Upper lobe of right lung (tissue), 1 donor: ENCODE results near the gene RGS12. TPM values are rescaled to one million over a fixed set of nuclear protein-coding genes. Genes with fewer than 3 reads are reported as not detected.

ENCODE experiments used
- ATAC-seq: fragments of 200-7000 bp; cut with Tn5 transposase; one replicate; pipeline ENCODE4 v1.9.1; 2020; ENCODE audit warnings: mild to moderate bottlenecking, moderate library complexity
- DNase-seq: peaks from one replicate; pipeline ENCODE4 v3.0.0-alpha.2; 2020
- H3K27ac ChIP-seq: fragments of 200-600 bp; one replicate; pipeline ENCODE4 v1.8.0; 2022
- H3K27me3 ChIP-seq: fragments of 200-600 bp; one replicate; pipeline ENCODE4 v1.8.0; 2022; ENCODE audit warnings: mild to moderate bottlenecking
- H3K36me3 ChIP-seq: fragments of 200-600 bp; one replicate; pipeline ENCODE4 v1.8.0; 2022
- H3K4me1 ChIP-seq: fragments of 200-600 bp; one replicate; pipeline ENCODE4 v1.8.0; 2022
- H3K4me3 ChIP-seq: fragments of 200-600 bp; one replicate; pipeline ENCODE4 v1.8.0; 2022; ENCODE audit warnings: mild to moderate bottlenecking
- H3K9me3 ChIP-seq: fragments of 200-600 bp; one replicate; pipeline ENCODE4 v1.8.0; 2022
- intact Hi-C: fragments of 100-400 bp; cut with DNase I; formaldehyde crosslinking; loops from one replicate; pipeline ENCODE4 v1.11.0; 2022
- total RNA-seq: library from RNA; stranded (reverse); fragmentation: NEBNext Ultra II Directional; extraction: Animal tissue kit (Norgen Biotek cat#: 25700); gene quantifications from one replicate; pipeline ENCODE4 v1.2.1, GENCODE V29; 2021
- TF ChIP-seq, protein P1 (sequence below): fragments of 200-600 bp; IDR thresholded peaks from one replicate; pipeline ENCODE4 v1.8.0; 2022; ENCODE audit warnings: antibody characterized with exemption
- donor health status: DM: no; HTN: yes; CAD: no; lungs with severe emphysema.

Gene RGS12
- total RNA-seq, 1 donor from 2014 or later, result 58.2 TPM

DNA sequence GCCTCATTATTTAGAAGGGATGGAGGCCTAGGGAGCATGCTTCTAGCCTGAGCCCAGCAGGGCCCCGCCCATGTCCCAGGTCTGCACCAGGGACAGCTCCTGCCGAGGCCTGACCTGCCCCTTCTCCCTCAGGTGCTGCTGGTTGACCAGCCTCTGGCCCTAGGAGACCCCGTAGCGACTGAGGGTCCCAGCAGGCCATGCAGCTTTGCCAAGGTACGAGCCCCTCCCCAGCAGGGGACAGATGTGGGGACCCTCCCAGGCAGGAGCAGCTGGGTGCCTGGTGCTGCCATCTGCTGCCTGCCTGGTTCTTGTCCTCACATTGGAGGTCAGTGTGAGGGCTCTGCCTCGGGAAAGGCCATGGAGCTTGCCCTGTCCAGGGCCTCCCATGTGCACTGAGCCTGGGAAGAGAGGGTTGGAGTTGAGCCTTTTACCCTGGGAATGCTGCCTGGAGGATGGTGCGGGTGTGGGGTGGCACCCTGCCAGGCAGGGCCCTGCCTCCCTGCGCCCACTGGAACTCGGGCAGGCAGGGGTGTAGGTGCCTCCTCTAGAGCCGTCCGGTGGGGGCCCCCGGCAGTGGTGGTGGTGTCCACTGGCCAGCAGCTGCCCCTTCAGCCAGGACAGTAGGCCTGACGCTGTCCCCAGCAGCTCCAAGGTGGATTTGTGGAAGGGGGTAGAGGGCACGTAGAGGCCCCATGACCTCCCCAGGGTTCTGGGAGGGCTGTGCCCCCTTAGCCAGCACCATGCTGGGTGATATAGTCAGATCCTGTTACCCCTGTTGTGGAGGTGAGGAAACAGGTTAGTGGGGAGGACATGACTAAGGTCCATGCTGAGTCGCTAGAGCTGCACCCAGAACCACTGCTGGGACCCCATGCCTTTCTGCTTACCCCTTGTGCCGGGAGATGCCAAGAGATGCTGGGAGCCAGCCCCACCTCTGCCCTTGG is 46.1 kb upstream of the RGS12 start:
- Histone ChIP-seq H3K27me3 (no peaks in the 10 kb centered on the region), H3K4me3 (no peak overlapping the region), H3K9me3 (no peaks in the 10 kb centered on the region), H3K27ac (no peak overlapping the region), H3K4me1 (no peaks in the 10 kb centered on the region), H3K36me3 (peaks cover 11% of the 10 kb centered on the region)
- no peak for DNase-seq
- no peak for ATAC-seq
- TF ChIP-seq, protein P1, sequence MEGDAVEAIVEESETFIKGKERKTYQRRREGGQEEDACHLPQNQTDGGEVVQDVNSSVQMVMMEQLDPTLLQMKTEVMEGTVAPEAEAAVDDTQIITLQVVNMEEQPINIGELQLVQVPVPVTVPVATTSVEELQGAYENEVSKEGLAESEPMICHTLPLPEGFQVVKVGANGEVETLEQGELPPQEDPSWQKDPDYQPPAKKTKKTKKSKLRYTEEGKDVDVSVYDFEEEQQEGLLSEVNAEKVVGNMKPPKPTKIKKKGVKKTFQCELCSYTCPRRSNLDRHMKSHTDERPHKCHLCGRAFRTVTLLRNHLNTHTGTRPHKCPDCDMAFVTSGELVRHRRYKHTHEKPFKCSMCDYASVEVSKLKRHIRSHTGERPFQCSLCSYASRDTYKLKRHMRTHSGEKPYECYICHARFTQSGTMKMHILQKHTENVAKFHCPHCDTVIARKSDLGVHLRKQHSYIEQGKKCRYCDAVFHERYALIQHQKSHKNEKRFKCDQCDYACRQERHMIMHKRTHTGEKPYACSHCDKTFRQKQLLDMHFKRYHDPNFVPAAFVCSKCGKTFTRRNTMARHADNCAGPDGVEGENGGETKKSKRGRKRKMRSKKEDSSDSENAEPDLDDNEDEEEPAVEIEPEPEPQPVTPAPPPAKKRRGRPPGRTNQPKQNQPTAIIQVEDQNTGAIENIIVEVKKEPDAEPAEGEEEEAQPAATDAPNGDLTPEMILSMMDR, result no peak
- intact Hi-C loops, result no loop called here

DNA sequence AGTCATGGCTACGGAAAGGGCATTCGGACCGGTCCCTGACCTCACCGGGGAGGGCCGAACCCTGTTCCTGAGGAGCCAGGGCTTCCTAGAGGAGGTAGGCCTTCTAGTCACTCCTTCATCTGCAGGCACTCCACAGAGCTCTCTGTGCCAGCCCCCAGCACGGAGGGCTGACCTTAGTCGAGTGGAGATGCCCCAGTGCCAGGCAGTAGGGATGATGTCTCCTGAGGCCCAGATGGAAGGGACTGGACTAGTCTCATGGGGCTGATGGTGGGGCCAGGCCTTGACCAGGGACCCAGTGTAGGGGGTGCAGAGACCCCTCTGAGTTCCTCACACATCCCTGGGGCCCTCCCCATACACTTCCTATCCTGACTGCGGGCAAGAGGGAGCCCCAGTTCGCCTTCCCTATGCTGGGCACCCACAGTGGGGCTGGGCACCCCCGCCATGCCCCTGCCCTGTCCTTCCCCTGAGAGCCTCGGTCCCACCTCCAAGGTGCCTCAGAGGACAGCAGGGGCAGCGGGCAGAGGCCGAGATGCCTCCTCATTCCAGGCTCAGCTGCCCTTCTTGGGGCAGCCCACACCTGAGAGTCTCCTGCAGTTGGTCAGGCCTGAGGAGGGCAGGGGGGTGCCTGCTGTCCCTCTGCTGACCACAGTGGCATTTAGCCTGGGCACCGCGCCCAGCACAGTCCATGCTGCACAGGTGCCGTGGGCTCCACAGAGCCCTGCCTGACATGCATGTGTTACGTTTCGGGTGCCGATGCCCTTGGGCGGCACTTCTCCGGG is 45.2 kb upstream of the RGS12 start:
- Histone ChIP-seq H3K27ac (no peak overlapping the region), H3K4me3 (no peak overlapping the region), H3K9me3 (no peaks in the 10 kb centered on the region), H3K27me3 (no peaks in the 10 kb centered on the region), H3K36me3 (peaks cover 10% of the 10 kb centered on the region), H3K4me1 (no peaks in the 10 kb centered on the region)
- ATAC-seq (no peak), DNase-seq (no peak)
- intact Hi-C loops, result no loop called here
- TF ChIP-seq, protein P1, result no peak

DNA sequence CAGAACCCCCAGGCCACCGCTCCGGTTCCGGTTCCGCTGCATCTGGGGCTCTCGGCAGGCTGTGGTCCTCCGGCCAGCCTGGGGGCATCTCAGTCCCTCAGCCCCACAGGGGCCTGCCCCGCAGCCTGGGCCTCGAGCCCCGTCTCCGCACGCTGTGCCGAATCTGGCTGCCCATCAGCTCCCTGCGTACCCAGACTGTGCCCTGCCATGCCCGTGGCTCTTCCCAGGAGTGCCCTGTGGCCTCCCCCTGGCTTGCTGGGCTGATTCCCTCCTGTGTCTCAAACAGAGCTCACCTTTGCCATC is 44.7 kb upstream of the RGS12 start:
- Histone ChIP-seq H3K9me3 (no peaks in the 10 kb centered on the region), H3K4me3 (no peak overlapping the region), H3K4me1 (no peaks in the 10 kb centered on the region), H3K27ac (no peak overlapping the region), H3K27me3 (no peaks in the 10 kb centered on the region), H3K36me3 (peaks cover 6% of the 10 kb centered on the region)
- DNase-seq (no peak), ATAC-seq (no peak)
- intact Hi-C loops, result no loop called here
- TF ChIP-seq, protein P1, result no peak

DNA sequence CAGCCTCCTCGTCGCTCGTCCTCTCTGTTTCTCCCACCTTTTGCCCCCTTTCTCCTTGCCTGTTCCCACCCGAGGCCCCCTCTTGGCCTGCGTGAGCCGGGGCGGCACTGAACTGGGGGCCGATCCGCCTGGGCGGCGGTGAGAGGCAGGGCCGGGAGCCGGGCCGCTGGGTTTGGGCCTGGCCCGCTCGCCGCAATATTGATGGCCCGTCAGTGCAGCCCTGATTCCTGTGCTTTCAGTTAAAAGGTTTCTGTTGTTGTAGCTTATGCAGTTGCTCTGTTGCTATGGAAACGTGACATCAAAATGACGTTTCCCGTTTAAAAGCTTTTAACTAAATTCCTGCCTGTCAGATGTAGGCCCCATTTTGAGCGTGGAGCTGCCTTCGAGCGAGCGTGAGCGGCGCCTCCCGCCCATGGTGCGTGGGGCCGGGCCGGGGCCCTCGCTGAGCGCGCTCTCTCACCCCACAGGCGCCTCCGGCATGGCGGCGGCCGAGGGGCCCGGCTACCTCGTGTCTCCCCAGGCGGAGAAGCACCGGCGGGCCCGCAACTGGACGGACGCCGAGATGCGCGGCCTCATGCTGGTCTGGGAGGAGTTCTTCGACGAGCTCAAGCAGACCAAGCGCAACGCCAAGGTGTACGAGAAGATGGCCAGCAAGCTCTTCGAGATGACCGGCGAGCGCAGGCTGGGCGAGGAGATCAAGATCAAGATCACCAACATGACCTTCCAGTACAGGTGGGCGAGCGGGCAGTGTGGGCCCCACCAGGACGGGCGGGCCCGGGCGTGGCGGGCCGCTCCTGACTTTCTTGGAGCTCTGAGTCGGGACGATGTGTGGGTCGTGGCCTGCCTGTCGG is 43.8 kb upstream of the RGS12 start, which contains the start of gene MSANTD1:
Gene MSANTD1, plus strand, starts transcription at position 349 of the 851 bp plus-strand sequence. Its CDS starts 64 bp downstream, at position 413.
- TF ChIP-seq, protein P1, result no peak
- intact Hi-C loops, result no loop called here
- Histone ChIP-seq H3K4me1 (no peaks in the 10 kb centered on the region), H3K36me3 (no peaks in the 10 kb centered on the region), H3K4me3 (no peak within 1 kb of the TSS), H3K9me3 (no peaks in the 10 kb centered on the region), H3K27me3 (no peaks in the 10 kb centered on the region), H3K27ac (no peak within 1 kb of the TSS)
- ATAC-seq (no peak), DNase-seq (no peak)

DNA sequence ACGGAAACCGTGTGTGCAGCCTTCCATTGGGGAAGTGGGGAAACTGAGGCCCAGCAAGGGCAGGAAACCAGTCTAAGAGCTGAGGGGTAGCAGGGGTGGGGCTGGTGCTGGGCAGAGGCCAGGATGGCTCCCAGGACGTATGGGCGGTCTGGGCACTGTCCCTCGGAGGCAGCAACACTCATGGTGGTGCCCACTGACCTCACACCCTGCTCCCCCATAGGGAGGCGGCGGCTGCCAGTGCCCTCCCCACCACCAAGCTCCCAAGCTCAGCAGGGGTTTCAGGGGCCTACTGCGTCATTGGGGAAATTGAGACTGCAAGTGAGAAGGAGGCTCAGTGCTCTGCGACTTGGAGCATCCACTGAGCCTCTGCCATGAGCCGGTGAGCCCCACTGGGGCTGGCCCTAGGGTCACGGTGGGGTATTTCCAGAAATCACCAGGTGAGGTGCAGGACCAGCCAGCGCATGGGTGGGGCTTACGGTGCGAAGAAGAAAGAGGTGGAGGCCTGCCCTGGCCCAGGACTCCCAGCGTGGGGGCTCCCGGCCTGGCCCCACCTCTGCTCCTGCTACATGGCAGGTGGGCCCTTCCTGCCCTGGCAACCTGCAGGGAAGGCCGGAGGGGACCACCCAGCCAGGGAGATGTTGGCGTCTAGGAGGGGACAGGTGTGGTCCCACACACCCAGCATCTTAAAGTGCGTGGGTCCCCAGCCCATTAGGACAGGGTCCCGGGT is 42.9 kb upstream of the RGS12 start:
- TF ChIP-seq, protein P1, result no peak
- Histone ChIP-seq H3K4me3 (no peak overlapping the region), H3K27ac (no peak overlapping the region), H3K27me3 (no peaks in the 10 kb centered on the region), H3K4me1 (no peaks in the 10 kb centered on the region), H3K9me3 (no peaks in the 10 kb centered on the region), H3K36me3 (no peaks in the 10 kb centered on the region)
- ATAC-seq, result no peak
- intact Hi-C loops, result no loop called here
- DNase-seq, result no peak
